Smooth muscle cell (in vitro differentiated cells): Measurements from ENCODE around the gene AP2S1. TPM values are rescaled to one million over a fixed set of nuclear protein-coding genes. Genes with fewer than 3 reads are reported as not detected.

Experiments
- DNase-seq: peaks from one replicate; lab custom pipeline; 2025; ENCODE audit not compliant: unreplicated experiment; lab: John Stamatoyannopoulos, UW
- H2AFZ ChIP-seq: fragments of 200-600 bp; sonication (generic); 2 replicates; pipeline ENCODE4 v1.6.0; 2016; ENCODE audit warnings: antibody characterized with exemption, low read depth, mild to moderate bottlenecking
- H3F3A ChIP-seq: fragments of 200-600 bp; sonication (generic); 2 replicates; pipeline ENCODE4 v1.6.0; 2017; ENCODE audit warnings: antibody characterized with exemption, low read depth
- H3K27ac ChIP-seq: fragments of 200-600 bp; sonication (generic); 2 replicates; pipeline ENCODE4 v1.5.1; 2016; ENCODE audit warnings: low read depth, mild to moderate bottlenecking
- H3K27me3 ChIP-seq: fragments of 200-600 bp; sonication (generic); 2 replicates; pipeline ENCODE4 v1.6.1; 2016; ENCODE audit warnings: low read depth, mild to moderate bottlenecking
- H3K36me3 ChIP-seq: fragments of 200-600 bp; sonication (generic); 2 replicates; pipeline ENCODE4 v1.5.1; 2016; ENCODE audit warnings: low read depth
- H3K4me1 ChIP-seq: fragments of 200-600 bp; sonication (generic); 2 replicates; pipeline ENCODE4 v1.5.1; 2016; ENCODE audit warnings: low read depth
- H3K4me2 ChIP-seq: fragments of 200-600 bp; sonication (generic); 2 replicates; pipeline ENCODE4 v1.6.0; 2016; ENCODE audit warnings: mild to moderate bottlenecking
- H3K4me3 ChIP-seq: fragments of 200-600 bp; sonication (generic); 2 replicates; pipeline ENCODE4 v1.5.1; 2016; ENCODE audit warnings: mild to moderate bottlenecking
- H3K79me2 ChIP-seq: fragments of 200-600 bp; sonication (generic); 2 replicates; pipeline ENCODE4 v1.6.0; 2016; ENCODE audit warnings: low read depth, mild to moderate bottlenecking
- H3K9ac ChIP-seq: fragments of 200-600 bp; sonication (generic); 2 replicates; pipeline ENCODE4 v1.6.0; 2016; ENCODE audit warnings: low read depth
- H3K9me3 ChIP-seq: fragments of 200-600 bp; sonication (generic); replicated peaks from 2 replicates; pipeline ENCODE4 v1.5.1; 2016; ENCODE audit warnings: low read depth
- H4K20me1 ChIP-seq: fragments of 200-600 bp; sonication (generic); 2 replicates; pipeline ENCODE4 v1.6.0; 2016; ENCODE audit warnings: low read depth
- CTCF ChIP-seq: fragments of 200-600 bp; sonication (generic); IDR thresholded peaks from 2 replicates; pipeline ENCODE4 v1.5.1; 2017; ENCODE audit warnings: borderline replicate concordance, mild to moderate bottlenecking, antibody characterized with exemption; ENCODE audit not compliant: insufficient read depth, poor library complexity, severe bottlenecking
- WGBS: methylation state at CpG from one replicate; pipeline ENCODE4 v1.1.7; 2016; ENCODE audit warnings: low lambda C conversion rate; 5-methylcytosine and 5-hydroxymethylcytosine counted together
- polyA plus RNA-seq: library from polyadenylated mRNA; unstranded; fragments of >200 nt; fragmentation: Nextera tagmentation; extraction: Ambion mirVana; gene quantifications from 2 replicates; pipeline ENCODE4 v1.2.1, GENCODE V29; 2016
- total RNA-seq: library from RNA; depleted of rRNA; stranded (reverse); fragments of >200 nt; gene quantifications from 2 replicates; pipeline ENCODE4 v1.2.3, GENCODE V29; 2014

AP2S1 gene
- total and polyA plus RNA-seq, 2 experiments from 2014 or later = 204 to 488 TPM

DNA sequence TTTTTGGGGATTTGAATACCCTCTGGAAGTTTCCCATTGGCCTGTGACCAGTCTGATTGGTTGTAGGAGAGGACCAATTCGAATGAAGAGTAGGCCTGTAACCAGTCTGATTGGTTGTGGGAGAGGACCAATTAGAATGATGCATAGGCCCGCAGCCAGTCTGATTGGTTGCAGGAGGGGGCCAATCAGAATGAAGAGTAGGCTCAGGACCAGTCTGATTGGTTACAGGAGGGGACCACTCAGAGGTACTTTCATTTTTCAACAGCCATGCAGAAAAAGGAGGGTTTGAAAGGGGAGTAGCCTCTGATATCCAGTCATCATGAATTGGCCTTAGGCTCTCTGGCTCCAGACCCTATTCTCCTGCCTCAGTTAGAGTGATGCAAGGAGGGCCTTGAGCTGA lies 31.8 kb downstream of the AP2S1 start:
- Histone ChIP-seq H2AFZ (no peak overlapping the region), H3K36me3 (no peaks in the 10 kb centered on the region), H3K27ac (no peak overlapping the region), H3K4me2 (no peak overlapping the region), H3K27me3 (no peaks in the 10 kb centered on the region), H3K4me3 (no peak overlapping the region), H3F3A (peaks cover 8% of the 10 kb centered on the region), H4K20me1 (no peaks in the 10 kb centered on the region), H3K79me2 (no peaks in the 10 kb centered on the region), H3K9me3 (no peaks in the 10 kb centered on the region), H3K9ac (no peak overlapping the region), H3K4me1 (peaks cover 17% of the 10 kb centered on the region)
- no peak for DNase-seq
- WGBS = 98% methylated on average over 2 of the region's 2 CpGs
- TF ChIP-seq CTCF = no peak

DNA sequence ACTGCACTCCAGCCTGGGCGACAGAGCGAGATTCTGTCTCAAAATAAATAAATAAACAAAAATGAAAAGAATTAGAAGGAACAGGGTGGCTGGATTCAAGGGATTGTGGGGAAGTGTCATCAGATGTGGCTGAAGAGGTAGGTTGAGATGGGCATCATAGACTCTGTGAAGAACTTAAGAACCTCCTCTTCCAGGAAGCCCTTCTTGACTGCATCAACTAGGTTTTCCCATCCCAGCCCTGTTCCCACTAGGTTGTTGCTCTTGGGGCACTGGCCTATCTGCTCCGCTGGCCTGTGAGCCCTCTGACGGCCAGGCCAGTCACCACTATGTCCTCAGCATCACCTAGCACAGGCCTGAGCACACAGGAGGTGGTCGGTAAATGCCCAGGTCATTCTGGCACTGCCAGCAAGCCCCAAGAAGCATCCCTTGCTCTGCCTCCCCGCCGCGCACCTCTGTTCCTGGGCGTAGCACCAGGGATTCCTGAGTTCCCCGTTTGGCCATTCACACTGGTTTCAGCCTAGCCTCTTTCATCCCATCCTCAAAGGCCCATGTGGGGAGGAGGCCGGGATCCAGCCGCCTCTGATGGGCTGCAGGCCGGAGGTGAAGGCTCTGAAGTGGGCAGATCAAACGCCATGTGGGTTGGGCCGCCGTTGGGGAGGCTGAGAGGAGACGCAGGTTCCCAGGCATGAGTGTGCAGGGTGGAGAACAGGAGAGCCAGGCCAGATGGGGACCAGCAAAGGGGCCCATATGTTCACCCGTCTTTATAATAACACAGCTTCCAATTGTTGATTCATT lies 34.6 kb downstream of the AP2S1 start:
- WGBS = 90% methylated on average over 18 of the region's 18 CpGs
- no peak for TF ChIP-seq CTCF

GRCh38 chr19:46813839-46814358 lies 36.7 kb downstream of the AP2S1 start:
- no peaks in the 10 kb centered on the region for H3K79me2 ChIP-seq
- no peaks in the 10 kb centered on the region for H3K9me3 ChIP-seq
- no peaks in the 10 kb centered on the region for H3F3A ChIP-seq
- TF ChIP-seq CTCF = no peak
- H2AFZ ChIP-seq = no peak overlapping the region
- no peaks in the 10 kb centered on the region for H3K36me3 ChIP-seq
- WGBS = 95% methylated on average over 7 of the region's 7 CpGs
- DNase-seq = no peak
- no peak overlapping the region for H3K4me2 ChIP-seq
- H4K20me1 ChIP-seq = no peaks in the 10 kb centered on the region
- peaks cover 3% of the 10 kb centered on the region for H3K4me1 ChIP-seq
- no peak overlapping the region for H3K4me3 ChIP-seq
- no peak overlapping the region for H3K9ac ChIP-seq
- H3K27me3 ChIP-seq = no peaks in the 10 kb centered on the region
- H3K27ac ChIP-seq = no peak overlapping the region

More for the DNA sequence above, 34.6 kb downstream of the AP2S1 start:
- H2AFZ ChIP-seq = no peak overlapping the region
- H4K20me1 ChIP-seq = no peaks in the 10 kb centered on the region
- peaks cover 3% of the 10 kb centered on the region for H3K4me1 ChIP-seq
- H3K36me3 ChIP-seq = no peaks in the 10 kb centered on the region
- no peak for DNase-seq
- no peak overlapping the region for H3K27ac ChIP-seq
- H3K9ac ChIP-seq = no peak overlapping the region
- H3F3A ChIP-seq = no peaks in the 10 kb centered on the region
- no peaks in the 10 kb centered on the region for H3K27me3 ChIP-seq
- H3K9me3 ChIP-seq = no peaks in the 10 kb centered on the region
- no peak overlapping the region for H3K4me3 ChIP-seq
- H3K4me2 ChIP-seq = no peak overlapping the region
- no peaks in the 10 kb centered on the region for H3K79me2 ChIP-seq
